GM23248 (cell line): ENCODE measurements around the gene SAT2.

Experiments
- EZH2 ChIP-seq: fragments of 200-600 bp; sonication (generic); IDR thresholded peaks from 2 replicates; pipeline ENCODE4 v1.6.1; 2018; ENCODE audit warnings: antibody characterized with exemption, mild to moderate bottlenecking; ENCODE audit not compliant: insufficient read depth, poor library complexity, severe bottlenecking
- EZH2phosphoT487 ChIP-seq: fragments of 200-600 bp; sonication (generic); IDR thresholded peaks from 2 replicates; pipeline ENCODE4 v1.6.1; 2018; ENCODE audit warnings: antibody characterized with exemption, moderate library complexity, mild to moderate bottlenecking, low read depth; ENCODE audit not compliant: insufficient read depth

DNA sequence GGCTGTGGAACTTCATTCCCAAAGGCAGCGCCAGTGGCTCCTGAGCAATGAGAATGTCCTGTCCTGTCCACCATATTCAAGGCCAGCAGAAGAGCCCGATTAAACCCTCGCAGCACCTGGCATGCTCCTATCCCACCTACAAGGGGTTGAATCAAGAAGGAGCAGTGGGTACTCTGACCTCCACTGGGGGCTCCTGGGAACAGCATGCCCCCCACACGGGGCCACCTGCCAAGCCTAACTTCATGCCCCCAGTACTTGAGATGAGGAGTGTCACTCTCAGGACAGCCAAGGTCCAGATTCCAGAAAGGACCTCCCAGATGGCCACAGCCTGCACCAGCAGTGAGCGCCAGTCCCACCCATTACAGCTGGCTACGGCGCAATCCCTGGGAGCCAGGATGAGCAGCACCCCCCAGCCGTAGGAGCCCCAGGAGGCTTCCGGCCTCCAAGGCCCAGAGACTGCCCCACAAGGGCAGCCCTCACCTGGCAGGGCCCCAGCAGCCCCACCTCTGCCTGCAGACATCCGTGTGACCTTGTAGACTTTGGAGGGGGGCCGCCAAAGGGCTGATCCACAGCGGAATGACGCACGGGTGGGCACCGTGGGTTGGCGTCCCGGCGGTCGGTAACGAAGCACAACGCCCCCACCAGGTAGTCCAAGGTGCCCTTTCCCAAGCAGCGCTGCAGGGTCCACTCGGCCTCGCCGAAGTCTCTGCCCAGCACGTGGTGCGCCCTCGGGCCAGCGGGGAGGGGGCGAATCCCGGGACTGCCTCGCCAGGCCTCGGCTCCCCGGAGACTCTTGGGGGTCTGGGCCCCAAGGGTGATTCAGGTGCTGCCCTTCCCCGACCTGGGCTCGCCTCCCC lies 45.0 kb downstream of the SAT2 start:
- TF ChIP-seq EZH2phosphoT487 (no peak), EZH2 (no peak)
